Calu3 (cell line): ENCODE results near the gene ATP11C. TPM values are rescaled to one million over a fixed set of nuclear protein-coding genes. Genes with fewer than 3 reads are reported as not detected.

ENCODE experiments used
- BruUV-seq: library from RNA; stranded (reverse); fragments of 400-500 nt; replicated peaks from 2 replicates; lab custom pipeline; 2021; lab: Mats Ljungman, UMichigan
- CTCF ChIA-PET: fragments of 300-600 bp; sonication (Branson Sonifier 250); formaldehyde crosslinking; loops from one replicate; lab custom pipeline; 2022; ENCODE audit warnings: antibody characterized with exemption; lab: Charles Lee
- DNase-seq: peaks from one replicate; pipeline ENCODE4 v3.0.0; 2022
- H3K27ac Mint-ChIP-seq: one replicate; pipeline ENCODE4 v1.8.0; 2022; ENCODE audit warnings: mixed read lengths; ENCODE audit not compliant: unreplicated experiment
- H3K27me3 Mint-ChIP-seq: one replicate; pipeline ENCODE4 v1.8.0; 2022; ENCODE audit warnings: mixed read lengths; ENCODE audit not compliant: unreplicated experiment
- H3K36me3 Mint-ChIP-seq: one replicate; pipeline ENCODE4 v1.8.0; 2022; ENCODE audit warnings: mild to moderate bottlenecking, moderate library complexity, mixed read lengths; ENCODE audit not compliant: insufficient read depth, unreplicated experiment
- H3K4me1 Mint-ChIP-seq: one replicate; pipeline ENCODE4 v1.8.0; 2022; ENCODE audit warnings: mild to moderate bottlenecking, low read depth, mixed read lengths; ENCODE audit not compliant: unreplicated experiment
- H3K4me3 Mint-ChIP-seq: one replicate; pipeline ENCODE4 v1.8.0; 2022; ENCODE audit warnings: mild to moderate bottlenecking, low read depth, moderate library complexity, mixed read lengths; ENCODE audit not compliant: unreplicated experiment
- H3K9me3 Mint-ChIP-seq: one replicate; pipeline ENCODE4 v1.8.0; 2022; ENCODE audit warnings: low read depth, mixed read lengths; ENCODE audit not compliant: unreplicated experiment
- CTCF ChIP-seq: fragments of 200-600 bp; IDR thresholded peaks from one replicate; pipeline ENCODE4 v1.8.0; 2022; ENCODE audit warnings: antibody characterized with exemption; ENCODE audit not compliant: unreplicated experiment
- intact Hi-C: fragments of 100-400 bp; cut with micrococcal nuclease; formaldehyde crosslinking; loops from one replicate; pipeline ENCODE4 v1.10.0; 2022; ENCODE audit not compliant: unreplicated experiment
- total RNA-seq: library from RNA; stranded (reverse); gene quantifications from 2 replicates; pipeline ENCODE4 v1.2.3, GENCODE V29; 2022

The ATP11C gene
- total RNA-seq, 1 experiment from 2014 or later: 19.7 TPM

- Mint-ChIP-seq H3K9me3 (no peaks in the 10 kb centered on the region), H3K27me3 (no peaks in the 10 kb centered on the region), H3K27ac (no peak overlapping the region), H3K4me3 (no peak overlapping the region), H3K4me1 (peaks cover 22% of the 10 kb centered on the region), H3K36me3 (no peaks in the 10 kb centered on the region)
- no TSS peak for BruUV-seq
- TF ChIP-seq CTCF: no peak
- CTCF ChIA-PET: no interaction called here
- DNase-seq: no peak
- intact Hi-C loops: loop anchor here (5.0 kb wide), 2 partner anchors 63 to 103 kb away; partner anchors contain the start of gene ATP11C
Observed at GRCh38 chrX:139828830-139829229, 104.0 kb downstream of the ATP11C start.

GRCh38 chrX:139828033-139828432, 104.8 kb downstream of the ATP11C start:
- Mint-ChIP-seq H3K9me3 (no peaks in the 10 kb centered on the region), H3K36me3 (no peaks in the 10 kb centered on the region), H3K27ac (no peak overlapping the region), H3K27me3 (no peaks in the 10 kb centered on the region), H3K4me1 (peaks cover 22% of the 10 kb centered on the region), H3K4me3 (no peak overlapping the region)
- BruUV-seq: no TSS peak
- no peak for TF ChIP-seq CTCF
- intact Hi-C loops: loop anchor here (5.0 kb wide), 2 partner anchors 64 to 104 kb away; partner anchors contain the start of gene ATP11C
- CTCF ChIA-PET: no interaction called here
- no peak for DNase-seq

GRCh38 chrX:139826065-139827044, 106.5 kb downstream of the ATP11C start:
- Mint-ChIP-seq H3K27me3 (no peaks in the 10 kb centered on the region), H3K4me3 (no peak overlapping the region), H3K27ac (no peak overlapping the region), H3K9me3 (no peaks in the 10 kb centered on the region), H3K4me1 (peaks cover 22% of the 10 kb centered on the region), H3K36me3 (no peaks in the 10 kb centered on the region)
- no TSS peak for BruUV-seq
- TF ChIP-seq CTCF: no peak
- intact Hi-C loops: loop anchor here (5.0 kb wide), 2 partner anchors 66 to 106 kb away; partner anchors contain the start of gene ATP11C
- CTCF ChIA-PET: interaction anchor here (0.6 kb wide), 1 partner anchor 65 kb away, joined by 4 read pairs; no protein-coding TSS in a partner anchor
- DNase-seq: no peak

GRCh38 chrX:139825618-139826017, 107.2 kb downstream of the ATP11C start:
- no TSS peak for BruUV-seq
- CTCF ChIA-PET: no interaction called here
- Mint-ChIP-seq H3K27me3 (no peaks in the 10 kb centered on the region), H3K27ac (no peak overlapping the region), H3K4me3 (no peak overlapping the region), H3K9me3 (no peaks in the 10 kb centered on the region), H3K4me1 (peaks cover 22% of the 10 kb centered on the region), H3K36me3 (no peaks in the 10 kb centered on the region)
- no peak for TF ChIP-seq CTCF
- DNase-seq: no peak
- intact Hi-C loops: loop anchor here (5.0 kb wide), 2 partner anchors 67 to 107 kb away; partner anchors contain the start of gene ATP11C
